GM18505 (cell line): Measurements from ENCODE around the gene WDR18.
"Not testable (repeated sequence)": the region's sequence is repeated elsewhere in the genome, so short reads cannot be mapped to it uniquely, and the experiment has no call there.

Experiments
- ATAC-seq: cut with Tn5 transposase; IDR thresholded peaks from one replicate; pipeline ENCODE4 v1.9.1; 2021; ENCODE audit not compliant: unreplicated experiment
- POLR2A ChIP-seq: IDR thresholded peaks from 4 replicates; pipeline ENCODE4 v1.6.1; 2011; ENCODE audit warnings: borderline replicate concordance; ENCODE audit not compliant: insufficient read depth, insufficient read length; ENCODE audit errors: extremely low read depth

Gene WDR18

GRCh38 chr19:1016647-1017114 lies 32.5 kb downstream of the WDR18 start:
- TF ChIP-seq POLR2A = no peak
- ATAC-seq = no peak

GRCh38 chr19:1017115-1017905 lies 33.2 kb downstream of the WDR18 start:
- no peak for ATAC-seq

GRCh38 chr19:1017906-1018305 lies 33.8 kb downstream of the WDR18 start:
- TF ChIP-seq POLR2A = no peak
- ATAC-seq = no peak

More at GRCh38 chr19:1017115-1017905, 33.2 kb downstream of the WDR18 start:
- no peak for TF ChIP-seq POLR2A

GRCh38 chr19:1018393-1018792 lies 34.2 kb downstream of the WDR18 start:
- no peak for TF ChIP-seq POLR2A
- ATAC-seq = no peak

GRCh38 chr19:1018932-1019615 lies 34.9 kb downstream of the WDR18 start:
- no peak for TF ChIP-seq POLR2A
- ATAC-seq = no peak

DNA sequence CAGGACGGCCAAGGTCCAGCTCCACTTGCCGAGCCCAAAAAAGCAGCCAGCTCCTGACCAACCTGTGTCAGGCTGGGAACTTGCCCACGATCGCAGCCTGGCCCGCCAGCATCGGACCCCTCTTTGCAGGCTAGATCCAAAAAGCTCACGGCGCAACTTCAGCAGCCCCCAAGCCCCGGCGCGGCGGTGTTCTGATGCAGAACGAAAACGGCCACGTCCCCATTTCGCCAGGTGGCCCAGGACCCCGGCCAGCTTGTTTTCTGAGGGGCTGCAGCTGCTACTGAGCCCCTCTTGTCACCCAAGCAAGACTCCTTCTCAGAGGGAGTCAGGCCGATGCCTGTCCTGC lies 35.4 kb downstream of the WDR18 start:
- ATAC-seq = no peak

GRCh38 chr19:1019980-1020867 lies 36.1 kb downstream of the WDR18 start:
- TF ChIP-seq POLR2A = no peak
- no peak for ATAC-seq

More for the DNA sequence above, 35.4 kb downstream of the WDR18 start:
- TF ChIP-seq POLR2A = no peak

DNA sequence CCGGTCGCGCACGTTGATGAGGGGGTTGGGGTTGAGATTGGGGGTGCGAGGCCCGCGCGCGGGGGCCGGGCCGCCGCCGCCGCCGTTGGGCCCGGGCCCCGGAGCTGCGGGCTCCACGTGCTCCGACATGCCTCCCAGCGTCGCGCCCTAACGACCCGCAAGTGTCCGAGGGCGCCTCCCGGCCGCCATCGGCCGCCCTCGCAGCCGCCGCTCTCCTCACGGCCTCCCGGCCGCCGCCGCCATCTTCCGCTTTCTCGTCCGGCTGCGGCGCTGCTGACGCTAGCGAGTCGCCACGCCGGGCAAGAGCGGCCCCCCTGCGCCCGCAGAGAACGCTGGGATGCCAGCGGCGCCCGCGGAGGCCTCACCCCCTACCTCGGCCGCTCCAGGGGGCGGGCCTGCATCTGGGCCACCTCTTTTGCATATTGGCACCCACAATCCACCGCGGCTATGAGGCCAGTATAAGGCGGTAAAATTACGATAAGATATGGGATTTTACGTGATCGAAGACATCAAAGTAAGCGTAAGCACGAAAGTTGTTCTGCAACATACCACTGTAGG lies 36.8 kb downstream of the WDR18 start, which contains the start of gene TMEM259:
Gene TMEM259 (minus strand): TSS at position 256 of the 558 bp plus-strand sequence. CDS start 127 bp downstream, at position 129.
- TF ChIP-seq POLR2A = peak; percentile 69
- peak; percentile 76 for ATAC-seq

- ATAC-seq = not testable (repeated sequence)
Observed at GRCh38 chr19:1023883-1024188, 39.7 kb downstream of the WDR18 start.

DNA sequence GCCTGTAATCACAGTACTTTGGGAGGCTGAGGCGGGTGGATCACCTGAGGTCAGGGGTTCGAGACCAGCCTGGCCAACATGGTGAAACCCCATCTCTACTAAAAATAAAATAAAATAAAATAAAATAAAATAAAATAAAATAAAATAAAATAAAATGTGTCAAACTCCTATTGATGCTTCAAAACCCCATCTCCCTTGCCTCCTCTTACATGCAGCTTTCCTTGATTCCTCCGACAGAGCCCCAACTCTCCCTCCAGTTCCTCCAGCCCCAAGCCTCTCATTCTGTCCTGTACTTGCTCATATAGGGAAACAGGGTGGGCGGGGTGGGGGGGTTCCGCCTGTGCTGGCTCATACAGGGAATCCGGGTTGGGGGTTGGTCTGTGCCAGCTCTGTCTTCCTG lies 40.9 kb downstream of the WDR18 start:
- not testable (repeated sequence) for ATAC-seq

DNA sequence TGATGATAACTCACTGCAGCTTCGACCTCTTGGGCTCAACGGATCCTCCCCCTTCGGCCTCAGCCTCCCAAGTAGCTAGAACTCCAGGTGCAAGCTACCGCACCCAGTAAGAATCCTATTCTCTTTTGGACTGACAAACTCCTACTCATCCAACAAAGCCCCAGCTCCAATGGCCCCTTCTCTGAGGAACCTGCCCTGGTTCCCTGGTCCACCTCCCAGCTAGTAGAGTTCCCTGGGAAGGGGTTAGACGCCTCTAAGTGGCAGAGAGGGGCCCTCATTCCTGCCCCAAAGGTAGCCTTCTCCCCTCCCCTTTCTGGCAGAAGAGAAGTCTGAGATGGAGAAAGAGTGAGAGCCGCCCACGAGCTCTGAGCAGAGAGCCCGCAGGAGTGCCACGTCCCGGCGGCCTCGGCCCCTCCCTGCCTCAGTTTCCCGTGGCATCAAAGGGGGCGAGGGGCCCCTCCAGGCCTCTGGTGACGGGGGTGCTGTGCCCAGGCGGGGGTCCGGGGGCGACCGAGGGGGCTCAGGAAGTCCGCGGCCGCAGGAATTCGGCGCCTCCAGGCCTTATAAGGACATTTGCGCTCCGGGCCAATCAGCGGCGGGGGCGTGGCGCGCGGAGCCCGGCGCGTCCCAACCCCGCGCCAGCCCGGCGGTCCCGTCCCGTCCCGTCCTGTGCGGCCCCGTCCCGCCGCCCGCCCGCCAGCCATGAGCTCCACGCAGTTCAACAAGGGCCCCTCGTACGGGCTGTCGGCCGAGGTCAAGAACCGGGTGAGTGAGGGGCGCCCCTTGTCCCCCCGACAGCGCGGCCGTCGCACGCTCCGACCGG lies 42.0 kb downstream of the WDR18 start, which contains the start of gene CNN2:
Gene CNN2 (plus strand): TSS at position 649 of the 823 bp plus-strand sequence. CDS start 54 bp downstream, at position 703.
- peak; percentile 64 for ATAC-seq

More for the DNA sequence above, 42.0 kb downstream of the WDR18 start, which contains the start of gene CNN2:
- peak; percentile 77 for TF ChIP-seq POLR2A
